H1 (cell line): ENCODE data around the gene DOCK9. TPM values are rescaled to one million over a fixed set of nuclear protein-coding genes. Genes with fewer than 3 reads are reported as not detected.

Experiments
- BCL11A ChIP-seq, 2 experiments: IDR thresholded peaks; one replicate each; pipeline ENCODE4 v1.6.1; 2011; ENCODE audit warnings: low read depth in 2 of 2, low read length in 2 of 2, mild to moderate bottlenecking in 2 of 2
- EP300 ChIP-seq, 2 experiments: IDR thresholded peaks; 1 replicate in 1 of 2; 2 replicates in 1 of 2; pipeline ENCODE4 v1.6.1; 2011 to 2012; ENCODE audit warnings: low read depth in 2 of 2, low read length in 2 of 2, mild to moderate bottlenecking in 2 of 2, borderline replicate concordance in 1 of 2, inconsistent platforms in 1 of 2, moderate library complexity in 1 of 2
- FOSL1 ChIP-seq: IDR thresholded peaks from 2 replicates; pipeline ENCODE4 v1.6.1; 2011; ENCODE audit warnings: mild to moderate bottlenecking, low read depth, low read length, moderate library complexity; ENCODE audit not compliant: insufficient read depth
- HDAC6 ChIP-seq: IDR thresholded peaks from one replicate; pipeline ENCODE4 v1.7.1; 2012; ENCODE audit warnings: low read depth, mild to moderate bottlenecking, inconsistent platforms, low read length, moderate library complexity
- PHF8 ChIP-seq: fragments of 200-600 bp; sonication (generic); conservative IDR thresholded peaks from 2 replicates; pipeline ENCODE4 v1.7.1; 2012; ENCODE audit warnings: low read depth, mild to moderate bottlenecking, inconsistent platforms, low read length, moderate library complexity
- SUZ12 ChIP-seq: fragments of 200-600 bp; sonication (generic); IDR thresholded peaks from 2 replicates; pipeline ENCODE4 v1.6.1; 2012; ENCODE audit warnings: mild to moderate bottlenecking, inconsistent platforms, low read length, moderate library complexity, mixed read lengths
- TAF1 ChIP-seq: IDR thresholded peaks from 2 replicates; pipeline ENCODE4 v1.6.1; 2011; ENCODE audit warnings: mild to moderate bottlenecking, low read depth, low read length
- polyA plus RNA-seq, 7 experiments: library from polyadenylated mRNA; depleted of rRNA in 3 of 7; stranded (reverse) in 5 of 7; unstranded in 2 of 7; fragments of >200 nt in 5 of 7; fragments of 200-250 nt in 2 of 7; gene quantifications; 1 replicate in 5 of 7; 2 replicates in 1 of 7; 4 replicates in 1 of 7; pipeline versions ENCODE4 v1.2.1 to v1.2.3, GENCODE V29; 2011 to 2013; ENCODE audit warnings: missing spikeins in 2 of 7, mixed read lengths in 2 of 7
- total RNA-seq: library from RNA; stranded (reverse); fragmentation: NEBNext Ultra II Directional; extraction: Animal tissue kit (Norgen Biotek cat#: 25700); gene quantifications from 2 replicates; pipeline ENCODE4 v1.2.1, GENCODE V29; 2021
- TF ChIP-seq, protein P1 (sequence below): IDR thresholded peaks from 2 replicates; pipeline ENCODE4 v1.6.1; 2012; ENCODE audit warnings: inconsistent platforms

Gene DOCK9
- total and polyA plus RNA-seq, 2 of the 8 experiments (the other 6 are each of a cell fraction or from before 2014, with no cell fraction given), result 21.6 to 31.5 TPM

DNA sequence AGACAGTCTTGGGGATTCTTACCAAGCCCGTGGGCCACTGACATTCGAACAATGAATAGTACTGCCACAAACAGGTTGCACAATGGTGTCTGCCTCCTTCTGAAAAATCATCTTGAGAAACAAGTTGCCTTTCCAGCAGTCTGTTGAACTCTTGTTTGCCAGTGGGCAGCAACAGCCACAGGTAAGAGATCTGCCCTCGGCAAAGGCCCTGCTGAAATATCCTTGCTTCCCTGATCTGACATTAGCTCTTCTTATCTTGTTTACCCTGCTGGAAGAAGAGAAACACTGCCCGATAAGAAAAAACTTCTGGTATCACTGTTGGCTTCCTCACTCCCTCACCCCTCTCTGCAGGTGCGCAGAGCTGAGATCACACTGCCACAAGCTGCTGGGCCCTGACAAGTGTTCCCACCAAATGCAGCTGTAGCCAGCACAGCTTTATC lies 2.0 kb downstream of the DOCK9 start (continued):
- TF ChIP-seq HDAC6 (no peak), BCL11A (IDR thresholded peaks at IDR 0.05; ENCODE audit: low read depth in 2 of 2, low read length in 2 of 2) (no peak), FOSL1 (no peak), PHF8 (no peak), TAF1 (no peak), SUZ12 (no peak), EP300 (IDR thresholded peaks at IDR 0.05; ENCODE audit: borderline replicate concordance in 1 of 2, low read depth in 2 of 2, low read length in 2 of 2) (no peak)
- TF ChIP-seq, protein P1, sequence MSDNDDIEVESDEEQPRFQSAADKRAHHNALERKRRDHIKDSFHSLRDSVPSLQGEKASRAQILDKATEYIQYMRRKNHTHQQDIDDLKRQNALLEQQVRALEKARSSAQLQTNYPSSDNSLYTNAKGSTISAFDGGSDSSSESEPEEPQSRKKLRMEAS, result no peak
